Fibroblast of the conjunctiva (primary cell): ENCODE results near the gene ALPL.

ENCODE experiments used
- DNase-seq: peaks from one replicate; pipeline ENCODE4 v3.0.0-alpha.2; 2010; ENCODE audit warnings: low read depth

The ALPL gene

GRCh38 chr1:21576031-21576797, 67.0 kb downstream of the ALPL start:
- DNase-seq, result no peak

GRCh38 chr1:21576798-21577187, 67.6 kb downstream of the ALPL start:
- DNase-seq, result no peak

DNA sequence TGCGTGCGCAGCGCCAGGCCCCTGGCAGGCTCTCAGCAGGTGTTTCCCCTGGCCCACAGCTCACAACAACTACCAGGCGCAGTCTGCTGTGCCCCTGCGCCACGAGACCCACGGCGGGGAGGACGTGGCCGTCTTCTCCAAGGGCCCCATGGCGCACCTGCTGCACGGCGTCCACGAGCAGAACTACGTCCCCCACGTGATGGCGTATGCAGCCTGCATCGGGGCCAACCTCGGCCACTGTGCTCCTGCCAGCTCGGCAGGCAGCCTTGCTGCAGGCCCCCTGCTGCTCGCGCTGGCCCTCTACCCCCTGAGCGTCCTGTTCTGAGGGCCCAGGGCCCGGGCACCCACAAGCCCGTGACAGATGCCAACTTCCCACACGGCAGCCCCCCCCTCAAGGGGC, 68.1 kb downstream of the ALPL start:
- DNase-seq, result no peak

DNA sequence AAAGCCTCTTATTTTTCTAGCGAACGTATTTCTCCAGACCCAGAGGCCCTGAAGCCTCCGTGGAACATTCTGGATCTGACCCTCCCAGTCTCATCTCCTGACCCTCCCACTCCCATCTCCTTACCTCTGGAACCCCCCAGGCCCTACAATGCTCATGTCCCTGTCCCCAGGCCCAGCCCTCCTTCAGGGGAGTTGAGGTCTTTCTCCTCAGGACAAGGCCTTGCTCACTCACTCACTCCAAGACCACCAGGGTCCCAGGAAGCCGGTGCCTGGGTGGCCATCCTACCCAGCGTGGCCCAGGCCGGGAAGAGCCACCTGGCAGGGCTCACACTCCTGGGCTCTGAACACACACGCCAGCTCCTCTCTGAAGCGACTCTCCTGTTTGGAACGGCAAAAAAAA, 68.7 kb downstream of the ALPL start:
- no peak for DNase-seq

GRCh38 chr1:21579791-21580190, 70.6 kb downstream of the ALPL start:
- no peak for DNase-seq

- DNase-seq, result no peak
Observed at GRCh38 chr1:21584096-21584495, 74.9 kb downstream of the ALPL start.

DNA sequence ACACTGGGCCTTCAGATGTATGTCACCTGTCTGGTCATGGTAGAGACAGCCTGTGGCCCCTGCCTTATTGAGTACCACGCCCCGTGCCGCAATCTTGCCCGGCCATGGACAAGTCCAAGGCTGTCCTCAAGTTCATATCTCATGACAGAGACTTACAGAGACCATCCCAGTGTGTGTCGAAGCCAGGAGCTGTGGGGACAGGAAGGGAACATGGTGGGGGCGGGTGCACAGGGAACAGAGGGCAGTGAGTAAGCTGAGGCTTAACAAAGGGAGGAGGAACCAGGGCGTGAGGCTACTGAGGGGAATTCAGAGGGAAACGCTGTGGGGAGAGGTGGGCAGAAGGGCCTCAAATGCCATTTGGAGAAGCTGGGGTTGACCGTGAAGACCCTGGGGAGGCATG, 75.8 kb downstream of the ALPL start:
- DNase-seq, result no peak

- DNase-seq, result no peak
Observed at GRCh38 chr1:21586222-21586621, 77.0 kb downstream of the ALPL start.

GRCh38 chr1:21586846-21587601, 77.8 kb downstream of the ALPL start:
- peak; percentile 49 for DNase-seq

DNA sequence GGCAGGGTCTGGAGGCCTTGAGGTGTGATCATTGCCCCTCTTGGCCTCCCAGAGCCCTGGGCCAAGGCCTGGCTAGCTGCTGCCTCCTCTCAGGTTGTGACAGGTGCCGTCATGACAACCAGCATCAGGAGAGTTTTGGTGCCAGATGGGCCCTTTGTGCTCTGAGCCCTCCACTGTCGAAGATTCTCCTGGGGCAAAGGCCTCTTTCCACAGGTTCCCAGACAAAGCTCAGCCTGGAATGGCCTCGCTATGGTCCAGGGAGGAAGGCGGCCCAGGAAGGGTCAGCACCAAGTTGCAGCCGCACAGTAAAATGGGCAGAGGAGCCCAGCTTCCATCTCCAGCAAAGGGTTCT, 78.4 kb downstream of the ALPL start:
- DNase-seq, result no peak

- no peak for DNase-seq
Observed at GRCh38 chr1:21589618-21590017, 80.4 kb downstream of the ALPL start.

DNA sequence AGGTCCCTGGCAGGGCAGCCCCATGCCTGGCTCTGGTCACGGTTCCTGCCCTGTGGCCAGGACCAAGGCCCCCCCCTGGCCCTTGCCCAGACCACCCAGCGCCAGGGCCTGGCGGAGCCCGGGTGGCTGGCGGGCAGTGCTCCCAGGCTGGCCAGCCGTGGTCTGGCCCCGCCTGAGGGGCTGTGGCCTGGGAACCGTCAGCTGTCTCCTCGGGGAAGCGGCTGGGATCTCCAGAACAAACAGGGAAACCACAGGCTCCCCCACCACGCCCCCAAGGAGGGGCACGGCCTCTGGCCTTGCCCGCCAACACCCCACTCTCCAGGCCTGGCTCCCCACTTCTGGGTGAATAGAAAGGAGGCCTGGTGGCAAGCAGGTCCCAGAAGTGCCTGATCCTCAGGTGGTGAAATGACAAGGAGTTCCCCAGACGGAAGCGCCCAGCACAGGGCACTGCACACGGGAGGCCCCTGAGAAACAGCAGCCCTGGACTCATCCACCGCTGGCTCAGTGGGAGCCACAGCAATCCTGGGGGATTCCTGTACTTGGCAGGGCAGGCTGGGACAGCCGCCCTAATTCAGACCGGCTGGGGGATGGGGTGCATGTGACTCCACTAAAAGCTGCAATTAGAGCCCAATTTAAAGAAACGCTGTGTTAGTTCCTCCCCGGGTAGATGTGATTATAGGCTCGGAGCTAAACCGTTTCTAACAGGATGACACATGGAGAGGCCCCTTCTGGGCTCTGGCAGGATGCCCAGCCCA, 81.1 kb downstream of the ALPL start:
- no peak for DNase-seq

DNA sequence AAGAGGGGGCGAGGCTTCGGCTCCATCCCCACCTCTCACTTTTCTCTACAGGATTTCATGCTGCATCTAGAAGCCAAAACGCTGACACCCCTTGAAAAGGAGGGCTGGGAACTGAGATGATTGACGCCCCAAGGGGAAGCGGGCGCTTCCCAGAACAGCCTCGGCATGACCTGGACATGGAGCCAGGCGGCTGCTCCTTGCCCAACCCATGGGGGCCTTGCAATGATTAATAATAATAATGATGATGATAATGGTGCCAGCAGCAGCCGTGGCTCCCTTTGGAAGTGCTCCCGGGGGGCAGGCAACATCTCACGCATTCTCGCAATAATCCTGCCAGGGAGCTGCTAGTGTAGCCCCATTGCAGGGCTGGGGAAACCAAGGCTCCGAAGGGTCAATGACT, 81.7 kb downstream of the ALPL start:
- DNase-seq, result no peak

- no peak for DNase-seq
Observed at GRCh38 chr1:21592086-21592865, 83.1 kb downstream of the ALPL start.

DNA sequence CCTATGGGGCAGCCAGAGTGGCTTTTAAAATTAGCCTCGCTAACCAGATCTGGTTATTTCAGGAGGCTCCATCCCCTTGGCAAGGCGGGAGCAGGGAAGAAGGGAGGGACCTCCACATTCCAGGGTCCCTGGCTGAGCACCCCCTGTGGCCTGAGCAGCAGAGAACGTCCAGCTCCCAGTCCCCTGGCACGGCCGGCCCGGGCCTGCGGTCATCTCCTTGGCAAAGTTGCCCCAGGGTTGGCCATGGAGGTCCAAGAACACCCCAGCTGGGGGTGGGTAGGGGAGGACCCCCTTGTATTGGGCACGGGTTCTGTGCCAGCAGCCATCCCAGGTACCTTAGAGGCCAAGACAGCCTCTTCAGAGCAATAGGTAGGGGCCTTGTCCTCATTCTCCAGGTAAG, 84.0 kb downstream of the ALPL start:
- no peak for DNase-seq

GRCh38 chr1:21594501-21594900, 85.3 kb downstream of the ALPL start:
- DNase-seq, result no peak

DNA sequence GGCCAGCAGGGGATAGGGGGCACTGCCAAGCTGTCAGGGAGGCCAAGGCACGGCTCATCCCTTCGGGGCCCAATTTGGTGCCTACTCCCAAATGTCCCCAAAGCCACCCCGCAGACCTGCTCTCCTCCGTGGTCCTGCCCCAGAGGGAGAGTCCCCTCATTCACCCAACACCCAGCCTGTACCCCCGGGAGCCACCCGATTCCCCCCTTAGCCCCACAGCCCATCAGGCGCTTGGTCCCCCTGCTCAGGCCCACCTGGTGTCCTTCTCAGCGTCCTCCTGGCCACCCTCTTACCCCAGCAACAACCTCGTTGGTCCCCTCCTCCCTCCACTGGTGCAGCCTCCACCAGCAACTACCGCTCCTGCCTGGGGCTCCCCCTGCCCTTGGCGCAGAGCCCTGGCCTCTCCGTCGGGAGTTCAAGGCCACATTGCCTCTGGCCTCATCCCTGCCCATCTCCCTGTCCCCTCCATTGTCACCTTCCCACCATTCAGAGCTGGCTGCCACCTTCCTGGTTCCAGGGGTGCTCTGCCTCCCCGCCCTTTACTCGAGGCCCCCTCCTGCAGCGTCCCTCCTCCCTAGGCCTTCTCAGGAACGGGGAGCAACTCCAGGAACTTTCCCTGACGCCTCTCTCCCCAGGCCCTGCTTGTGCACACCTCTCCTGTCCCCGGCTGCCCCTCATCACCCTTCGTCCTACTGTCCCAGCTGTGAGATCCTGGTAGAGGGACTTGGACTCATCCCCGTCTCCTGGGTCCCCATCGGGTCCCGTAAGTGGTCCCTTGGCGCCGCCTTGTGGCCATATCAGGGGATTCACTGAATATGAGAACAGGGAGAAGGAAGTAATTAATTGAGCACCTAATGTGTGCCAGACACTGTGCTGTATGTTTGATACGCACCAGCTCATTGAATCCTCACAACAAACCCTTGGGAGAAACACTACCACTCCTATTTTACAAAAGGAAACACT, 86.0 kb downstream of the ALPL start:
- peak; percentile 18 for DNase-seq

DNA sequence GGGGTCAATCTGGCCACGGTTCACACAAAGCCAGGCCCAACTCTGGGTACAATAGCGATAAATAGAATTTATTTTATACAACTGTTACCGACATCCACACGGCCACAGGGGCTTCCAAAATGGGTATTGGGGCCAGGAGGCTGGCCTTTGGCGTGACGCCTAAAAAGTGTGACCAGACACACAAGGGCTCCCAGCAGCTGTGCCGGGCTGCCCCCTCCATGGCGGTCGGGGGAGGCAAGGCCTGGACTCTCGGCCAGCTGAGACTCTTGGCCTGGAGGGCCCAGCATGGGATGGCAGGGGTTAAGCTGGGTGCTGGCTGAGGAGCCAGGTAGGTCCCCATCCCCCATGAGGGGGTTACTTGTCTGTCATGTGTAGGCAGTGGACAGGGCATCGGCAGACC, 87.0 kb downstream of the ALPL start:
- no peak for DNase-seq

GRCh38 chr1:21596628-21597027, 87.4 kb downstream of the ALPL start:
- no peak for DNase-seq

DNA sequence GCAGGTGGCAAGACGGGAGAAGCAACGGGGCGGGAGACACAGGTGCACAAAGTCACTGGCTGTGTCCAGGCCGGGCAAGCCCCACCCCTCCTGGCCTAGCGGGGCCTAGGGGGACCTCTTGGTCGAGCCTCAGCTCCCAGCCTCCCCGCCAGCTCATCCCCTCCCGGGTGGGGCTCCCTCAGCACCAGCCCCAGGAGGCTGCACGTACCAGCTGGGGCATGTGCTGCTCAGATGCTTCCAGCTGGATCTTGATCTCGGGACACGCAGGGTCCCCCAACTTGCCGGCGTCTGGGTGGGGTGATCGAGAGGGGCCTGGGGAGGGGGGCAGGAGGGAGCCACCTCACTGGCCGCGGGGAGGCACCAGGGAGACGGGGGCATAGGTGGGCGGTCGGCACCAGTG, 88.5 kb downstream of the ALPL start:
- DNase-seq, result no peak

- no peak for DNase-seq
Observed at GRCh38 chr1:21598417-21598816, 89.2 kb downstream of the ALPL start.
